ENCODE data around the gene C4B.
"Not testable (repeated sequence)": the region's sequence is repeated elsewhere in the genome, so short reads cannot be mapped to it uniquely, and the experiment has no call there.

- TF ChIP-seq, protein P1, sequence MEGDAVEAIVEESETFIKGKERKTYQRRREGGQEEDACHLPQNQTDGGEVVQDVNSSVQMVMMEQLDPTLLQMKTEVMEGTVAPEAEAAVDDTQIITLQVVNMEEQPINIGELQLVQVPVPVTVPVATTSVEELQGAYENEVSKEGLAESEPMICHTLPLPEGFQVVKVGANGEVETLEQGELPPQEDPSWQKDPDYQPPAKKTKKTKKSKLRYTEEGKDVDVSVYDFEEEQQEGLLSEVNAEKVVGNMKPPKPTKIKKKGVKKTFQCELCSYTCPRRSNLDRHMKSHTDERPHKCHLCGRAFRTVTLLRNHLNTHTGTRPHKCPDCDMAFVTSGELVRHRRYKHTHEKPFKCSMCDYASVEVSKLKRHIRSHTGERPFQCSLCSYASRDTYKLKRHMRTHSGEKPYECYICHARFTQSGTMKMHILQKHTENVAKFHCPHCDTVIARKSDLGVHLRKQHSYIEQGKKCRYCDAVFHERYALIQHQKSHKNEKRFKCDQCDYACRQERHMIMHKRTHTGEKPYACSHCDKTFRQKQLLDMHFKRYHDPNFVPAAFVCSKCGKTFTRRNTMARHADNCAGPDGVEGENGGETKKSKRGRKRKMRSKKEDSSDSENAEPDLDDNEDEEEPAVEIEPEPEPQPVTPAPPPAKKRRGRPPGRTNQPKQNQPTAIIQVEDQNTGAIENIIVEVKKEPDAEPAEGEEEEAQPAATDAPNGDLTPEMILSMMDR (IDR thresholded peaks at IDR 0.05) = not testable (repeated sequence)
- not testable (repeated sequence) for TF ChIP-seq POLR2A (IDR thresholded peaks at IDR 0.05)
These were observed 34.3 kb upstream of the C4B start for GRCh38 chr6:31980195-31980876.
